C4-2B (cell line): ENCODE data around the gene ADGRF1.

ENCODE experiments used
- ZFX ChIP-seq: fragments of 450-650 bp; IDR thresholded peaks from 2 replicates; pipeline ENCODE4 v1.6.1; 2017
- TF ChIP-seq, protein P1 (sequence below): fragments of 450-650 bp; conservative IDR thresholded peaks from 2 replicates; pipeline ENCODE4 v1.5.1; 2017; ENCODE audit warnings: mild to moderate bottlenecking

- TF ChIP-seq, protein P1, sequence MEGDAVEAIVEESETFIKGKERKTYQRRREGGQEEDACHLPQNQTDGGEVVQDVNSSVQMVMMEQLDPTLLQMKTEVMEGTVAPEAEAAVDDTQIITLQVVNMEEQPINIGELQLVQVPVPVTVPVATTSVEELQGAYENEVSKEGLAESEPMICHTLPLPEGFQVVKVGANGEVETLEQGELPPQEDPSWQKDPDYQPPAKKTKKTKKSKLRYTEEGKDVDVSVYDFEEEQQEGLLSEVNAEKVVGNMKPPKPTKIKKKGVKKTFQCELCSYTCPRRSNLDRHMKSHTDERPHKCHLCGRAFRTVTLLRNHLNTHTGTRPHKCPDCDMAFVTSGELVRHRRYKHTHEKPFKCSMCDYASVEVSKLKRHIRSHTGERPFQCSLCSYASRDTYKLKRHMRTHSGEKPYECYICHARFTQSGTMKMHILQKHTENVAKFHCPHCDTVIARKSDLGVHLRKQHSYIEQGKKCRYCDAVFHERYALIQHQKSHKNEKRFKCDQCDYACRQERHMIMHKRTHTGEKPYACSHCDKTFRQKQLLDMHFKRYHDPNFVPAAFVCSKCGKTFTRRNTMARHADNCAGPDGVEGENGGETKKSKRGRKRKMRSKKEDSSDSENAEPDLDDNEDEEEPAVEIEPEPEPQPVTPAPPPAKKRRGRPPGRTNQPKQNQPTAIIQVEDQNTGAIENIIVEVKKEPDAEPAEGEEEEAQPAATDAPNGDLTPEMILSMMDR: no peak
- no peak for TF ChIP-seq ZFX
Measured at GRCh38 chr6:46985943-46986342, 56.2 kb downstream of the ADGRF1 start.
